ENCODE measurements around the gene AGAP2. TPM values are rescaled to one million over a fixed set of nuclear protein-coding genes. Genes with fewer than 3 reads are reported as not detected.
"Not testable (repeated sequence)": the region's sequence is repeated elsewhere in the genome, so short reads cannot be mapped to it uniquely, and the experiment has no call there.

Gene AGAP2
- total and polyA plus RNA-seq, 9 donors: 3.2 to 13.1 (median 10.7) TPM

DNA sequence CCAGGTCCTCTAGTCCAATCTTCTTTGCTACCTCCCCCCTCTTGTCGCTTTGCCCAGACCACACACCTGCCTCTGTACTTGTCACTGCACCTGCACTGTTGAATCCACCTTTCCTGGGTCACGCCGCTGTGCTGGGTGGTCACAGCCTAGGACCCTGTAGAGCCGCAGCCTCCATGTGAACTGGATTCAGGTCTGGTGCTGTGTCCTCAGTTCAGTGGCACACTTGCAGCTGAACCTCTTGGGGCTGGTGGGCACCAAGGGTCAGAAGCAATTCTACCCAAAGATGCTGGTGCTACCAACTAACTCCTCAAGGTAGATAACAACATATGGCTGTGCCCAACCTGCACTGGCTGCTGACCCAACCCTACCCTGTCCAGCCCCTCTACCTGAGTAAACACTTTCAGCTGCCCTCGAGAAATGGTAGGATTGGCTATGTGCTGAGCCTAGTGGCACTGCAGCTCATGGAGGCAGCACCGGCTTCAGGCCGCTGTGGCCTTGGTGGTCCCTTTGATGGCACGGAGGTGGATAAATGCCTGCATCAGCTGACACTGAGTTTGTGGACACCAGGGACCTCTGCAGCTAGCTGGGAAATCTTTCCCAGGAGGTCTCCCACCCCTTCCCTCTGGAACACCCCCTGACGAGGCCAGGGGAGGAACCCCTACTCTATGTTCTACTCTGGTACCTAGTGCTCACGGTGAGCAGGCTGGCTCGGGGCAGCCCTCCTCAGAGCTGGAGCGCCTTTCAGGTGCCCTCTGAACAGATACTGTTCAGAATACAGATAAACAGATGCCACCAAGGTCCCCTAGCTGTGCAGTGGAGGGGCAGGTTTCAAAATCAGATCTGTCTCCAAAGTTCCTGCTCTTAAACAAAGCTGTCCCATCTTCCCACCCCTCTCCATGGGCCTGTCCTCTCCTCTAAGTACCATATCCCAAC lies 14.3 kb downstream of the AGAP2 start:
- peaks cover 20% of the 10 kb centered on the region for H3K4me1 ChIP-seq (ENCODE audit: control insufficient read depth, insufficient read depth, low read length)
- no peak overlapping the region for H3K27ac ChIP-seq (ENCODE audit: low read length)
- H3K27me3 ChIP-seq (ENCODE audit: control insufficient read depth, insufficient read depth, low read length): peaks cover 21% of the 10 kb centered on the region
- H3K36me3 ChIP-seq (ENCODE audit: control insufficient read depth, insufficient read depth, low read length): peaks cover 30% of the 10 kb centered on the region
- no peak for DNase-seq
- WGBS (ENCODE audit: insufficient coverage): 77% methylated on average over 10 of the region's 12 CpGs
- no peak overlapping the region for H3K4me3 ChIP-seq (ENCODE audit: low read length)
- H3K9me3 ChIP-seq (replicated peaks; ENCODE audit: control insufficient read depth, low read depth, low read length): no peaks in the 10 kb centered on the region

DNA sequence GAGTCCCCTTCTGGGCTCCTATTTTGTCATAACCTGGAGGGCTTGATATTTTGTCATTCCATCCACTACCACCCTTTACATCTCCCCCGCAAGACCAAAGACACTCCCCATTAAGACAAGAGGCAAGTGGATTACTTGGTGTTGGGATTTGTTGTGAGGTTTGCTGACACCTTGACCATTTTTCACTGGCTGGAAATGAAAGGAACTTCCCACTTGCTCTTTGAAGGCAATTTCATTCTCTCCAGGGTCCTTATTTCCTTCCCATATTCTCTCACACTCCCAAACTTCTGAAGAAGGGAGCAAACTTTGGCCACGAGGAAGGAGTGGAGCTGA lies 14.9 kb downstream of the AGAP2 start:
- WGBS (ENCODE audit: insufficient coverage): no CpG with 5 or more reads among the region's 2 CpGs

DNA sequence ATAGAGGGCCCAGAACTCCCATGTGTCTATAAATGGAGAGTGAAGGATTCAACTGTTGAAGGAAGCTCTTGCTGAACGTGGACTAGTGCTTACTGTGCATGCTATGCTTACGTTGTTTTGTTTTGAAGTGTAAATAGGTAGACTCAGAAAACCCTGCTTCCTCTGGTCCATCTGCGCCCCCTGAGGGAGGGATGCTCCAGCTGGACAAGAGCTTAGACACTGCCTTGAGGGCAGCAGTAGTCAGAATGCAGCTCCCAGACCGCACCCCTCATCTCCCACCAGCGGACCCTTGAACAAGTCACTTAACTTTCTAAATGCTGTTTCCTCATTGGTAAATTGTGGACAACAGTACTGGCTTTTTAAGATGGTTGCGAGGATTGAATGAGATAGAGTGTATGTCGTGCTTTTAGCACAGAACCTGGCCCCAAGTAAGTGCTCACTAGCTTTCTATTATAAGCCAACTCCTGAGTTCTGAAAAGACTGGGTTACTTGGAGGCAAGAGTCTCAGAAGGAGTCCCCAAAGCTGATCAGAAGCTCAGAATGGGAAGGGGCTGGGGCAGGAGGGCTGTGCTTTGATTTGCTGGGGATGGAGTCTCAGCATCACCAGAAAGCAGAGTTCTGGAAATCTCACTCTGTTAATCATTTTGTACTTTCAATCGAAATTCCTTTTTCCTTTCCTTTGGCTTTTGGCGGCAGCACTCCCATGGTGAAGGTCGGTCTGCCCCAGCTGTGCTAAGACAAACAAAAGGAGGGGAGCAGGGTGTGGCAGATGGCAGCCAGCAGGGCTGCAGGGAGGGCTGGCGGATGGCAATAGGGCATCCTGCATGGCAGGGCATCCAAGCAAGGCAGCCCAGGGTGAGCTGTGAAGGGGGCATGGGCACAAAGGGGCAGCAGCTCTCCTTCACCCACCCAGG lies 15.6 kb downstream of the AGAP2 start:
- Histone ChIP-seq H3K9me3 (replicated peaks; ENCODE audit: control insufficient read depth, low read depth, low read length) (no peaks in the 10 kb centered on the region), H3K27me3 (ENCODE audit: control insufficient read depth, insufficient read depth, low read length) (peaks cover 17% of the 10 kb centered on the region), H3K4me3 (ENCODE audit: low read length) (no peak overlapping the region), H3K27ac (ENCODE audit: low read length) (no peak overlapping the region), H3K4me1 (ENCODE audit: control insufficient read depth, insufficient read depth, low read length) (peaks cover 20% of the 10 kb centered on the region), H3K36me3 (ENCODE audit: control insufficient read depth, insufficient read depth, low read length) (peaks cover 42% of the 10 kb centered on the region)
- WGBS (ENCODE audit: insufficient coverage): 30% methylated on average over 5 of the region's 11 CpGs
- DNase-seq: no peak

More for the DNA sequence above, 14.9 kb downstream of the AGAP2 start:
- Histone ChIP-seq H3K27me3 (ENCODE audit: control insufficient read depth, insufficient read depth, low read length) (peaks cover 21% of the 10 kb centered on the region), H3K4me3 (ENCODE audit: low read length) (no peak overlapping the region), H3K36me3 (ENCODE audit: control insufficient read depth, insufficient read depth, low read length) (peaks cover 35% of the 10 kb centered on the region), H3K27ac (ENCODE audit: low read length) (no peak overlapping the region), H3K4me1 (ENCODE audit: control insufficient read depth, insufficient read depth, low read length) (peaks cover 20% of the 10 kb centered on the region), H3K9me3 (replicated peaks; ENCODE audit: control insufficient read depth, low read depth, low read length) (no peaks in the 10 kb centered on the region)
- DNase-seq: no peak

DNA sequence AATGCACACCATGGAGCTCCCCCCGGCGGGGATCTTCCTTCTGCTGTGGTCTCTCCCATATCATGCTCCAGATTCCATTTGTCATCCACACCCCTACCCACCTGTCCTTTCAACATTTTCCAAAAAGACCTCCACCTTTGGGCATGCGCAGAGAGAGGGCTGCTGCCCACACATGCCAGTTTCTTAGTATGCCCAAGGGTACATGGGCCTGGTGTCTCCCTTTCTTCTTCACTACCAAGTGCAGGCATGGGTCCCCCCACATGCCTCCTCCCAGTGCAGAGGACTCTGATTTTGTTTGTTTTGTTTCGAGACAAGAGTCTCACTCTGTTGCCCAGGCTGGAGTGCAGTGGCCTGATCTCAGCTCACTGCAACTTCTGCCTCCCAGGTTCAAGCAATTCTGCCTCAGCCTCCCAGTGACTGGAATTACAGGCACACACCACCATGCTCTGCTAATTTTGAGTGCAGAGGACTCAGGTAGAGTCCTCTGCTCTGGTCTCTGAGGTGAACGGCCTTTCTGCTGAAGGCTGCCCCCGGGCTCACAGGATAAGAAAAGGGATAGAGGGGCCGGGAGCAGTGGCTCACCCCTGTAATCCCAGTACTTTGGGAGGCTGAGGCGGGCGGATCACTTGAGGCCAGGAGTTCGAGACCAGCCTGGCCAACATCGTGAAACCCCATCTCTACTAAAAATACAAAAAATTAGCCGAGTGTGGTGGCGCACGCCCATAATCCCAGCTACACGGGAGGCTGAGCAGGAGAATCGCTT lies 16.5 kb downstream of the AGAP2 start:
- DNase-seq; H3K4me3 ChIP-seq (ENCODE audit: low read length); H3K27me3 ChIP-seq (ENCODE audit: control insufficient read depth, insufficient read depth, low read length); H3K27ac ChIP-seq (ENCODE audit: low read length); H3K9me3 ChIP-seq (replicated peaks; ENCODE audit: control insufficient read depth, low read depth, low read length): not testable (repeated sequence)
- WGBS (ENCODE audit: insufficient coverage): 92% methylated on average over 12 of the region's 16 CpGs
- Histone ChIP-seq H3K4me1 (ENCODE audit: control insufficient read depth, insufficient read depth, low read length) (peaks cover 12% of the 10 kb centered on the region), H3K36me3 (ENCODE audit: control insufficient read depth, insufficient read depth, low read length) (peaks cover 50% of the 10 kb centered on the region)

DNA sequence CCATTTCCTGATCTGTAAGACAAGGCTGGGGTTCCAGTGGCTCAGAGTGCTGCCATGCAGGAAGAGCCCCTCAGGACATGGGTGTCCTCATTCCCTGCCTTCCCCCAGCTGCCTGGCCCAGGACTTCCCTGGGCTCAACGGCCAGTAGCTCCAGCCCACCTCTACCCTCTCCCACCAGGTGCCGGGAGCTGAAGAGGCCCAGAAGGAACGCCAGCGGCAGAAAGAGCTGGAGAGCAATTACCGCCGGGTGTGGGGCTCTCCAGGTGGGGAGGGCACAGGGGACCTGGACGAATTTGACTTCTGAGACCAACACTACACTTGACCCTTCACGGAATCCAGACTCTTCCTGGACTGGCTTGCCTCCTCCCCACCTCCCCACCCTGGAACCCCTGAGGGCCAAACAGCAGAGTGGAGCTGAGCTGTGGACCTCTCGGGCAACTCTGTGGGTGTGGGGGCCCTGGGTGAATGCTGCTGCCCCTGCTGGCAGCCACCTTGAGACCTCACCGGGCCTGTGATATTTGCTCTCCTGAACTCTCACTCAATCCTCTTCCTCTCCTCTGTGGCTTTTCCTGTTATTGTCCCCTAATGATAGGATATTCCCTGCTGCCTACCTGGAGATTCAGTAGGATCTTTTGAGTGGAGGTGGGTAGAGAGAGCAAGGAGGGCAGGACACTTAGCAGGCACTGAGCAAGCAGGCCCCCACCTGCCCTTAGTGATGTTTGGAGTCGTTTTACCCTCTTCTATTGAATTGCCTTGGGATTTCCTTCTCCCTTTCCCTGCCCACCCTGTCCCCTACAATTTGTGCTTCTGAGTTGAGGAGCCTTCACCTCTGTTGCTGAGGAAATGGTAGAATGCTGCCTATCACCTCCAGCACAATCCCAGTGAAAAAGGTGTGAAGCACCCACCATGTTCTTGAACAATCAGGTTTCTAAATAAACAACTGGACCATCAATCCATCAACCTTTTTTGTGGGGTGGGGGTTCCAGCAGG lies 17.6 kb downstream of the AGAP2 start:
- Histone ChIP-seq H3K27ac (ENCODE audit: low read length) (no peak overlapping the region), H3K27me3 (ENCODE audit: control insufficient read depth, insufficient read depth, low read length) (peaks cover 5% of the 10 kb centered on the region), H3K4me3 (ENCODE audit: low read length) (no peak overlapping the region), H3K4me1 (ENCODE audit: control insufficient read depth, insufficient read depth, low read length) (peaks cover 3% of the 10 kb centered on the region), H3K36me3 (ENCODE audit: control insufficient read depth, insufficient read depth, low read length) (peaks cover 61% of the 10 kb centered on the region), H3K9me3 (replicated peaks; ENCODE audit: control insufficient read depth, low read depth, low read length) (no peaks in the 10 kb centered on the region)
- DNase-seq: no peak
- WGBS (ENCODE audit: insufficient coverage): 86% methylated on average over 6 of the region's 11 CpGs

DNA sequence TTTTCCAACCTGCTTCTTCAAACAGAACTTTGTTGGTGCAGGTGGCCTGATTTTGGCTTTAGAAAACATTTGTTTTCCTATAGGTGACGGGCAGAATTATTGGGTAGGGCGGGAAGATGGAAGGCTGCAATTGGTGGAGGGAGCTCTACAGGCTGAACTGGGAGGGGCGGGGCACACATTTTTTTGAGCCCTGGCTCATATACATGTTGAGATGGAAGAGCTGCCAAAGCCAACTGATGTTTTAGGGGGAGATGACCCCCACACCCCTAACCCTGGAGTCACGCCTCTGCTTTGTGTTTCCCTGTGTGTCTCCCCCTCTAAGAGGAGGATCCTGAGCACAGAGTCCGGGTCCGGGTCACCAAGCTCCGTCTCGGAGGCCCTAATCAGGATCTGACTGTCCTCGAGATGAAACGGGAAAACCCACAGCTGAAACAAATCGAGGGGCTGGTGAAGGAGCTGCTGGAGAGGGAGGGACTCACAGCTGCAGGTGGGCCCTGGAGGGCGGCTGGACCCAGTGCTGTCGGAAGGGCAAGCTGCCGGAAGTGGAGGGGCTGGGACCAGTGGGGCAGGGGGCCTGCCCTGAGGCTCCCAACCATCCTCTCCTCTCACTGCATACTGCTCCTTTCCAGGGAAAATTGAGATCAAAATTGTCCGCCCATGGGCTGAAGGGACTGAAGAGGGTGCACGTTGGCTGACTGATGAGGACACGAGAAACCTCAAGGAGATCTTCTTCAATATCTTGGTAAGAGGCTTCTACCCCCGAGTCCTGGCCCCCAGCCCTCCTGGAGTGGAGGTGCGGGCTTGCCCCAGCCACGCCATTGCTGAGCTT lies 18.6 kb downstream of the AGAP2 start:
- no peak for DNase-seq
- Histone ChIP-seq H3K4me3 (ENCODE audit: low read length) (no peak overlapping the region), H3K36me3 (ENCODE audit: control insufficient read depth, insufficient read depth, low read length) (peaks cover 67% of the 10 kb centered on the region), H3K27ac (ENCODE audit: low read length) (no peak overlapping the region), H3K4me1 (ENCODE audit: control insufficient read depth, insufficient read depth, low read length) (no peaks in the 10 kb centered on the region), H3K9me3 (replicated peaks; ENCODE audit: control insufficient read depth, low read depth, low read length) (no peaks in the 10 kb centered on the region), H3K27me3 (ENCODE audit: control insufficient read depth, insufficient read depth, low read length) (no peaks in the 10 kb centered on the region)
- 98% methylated on average over 12 of the region's 20 CpGs for WGBS (ENCODE audit: insufficient coverage)

DNA sequence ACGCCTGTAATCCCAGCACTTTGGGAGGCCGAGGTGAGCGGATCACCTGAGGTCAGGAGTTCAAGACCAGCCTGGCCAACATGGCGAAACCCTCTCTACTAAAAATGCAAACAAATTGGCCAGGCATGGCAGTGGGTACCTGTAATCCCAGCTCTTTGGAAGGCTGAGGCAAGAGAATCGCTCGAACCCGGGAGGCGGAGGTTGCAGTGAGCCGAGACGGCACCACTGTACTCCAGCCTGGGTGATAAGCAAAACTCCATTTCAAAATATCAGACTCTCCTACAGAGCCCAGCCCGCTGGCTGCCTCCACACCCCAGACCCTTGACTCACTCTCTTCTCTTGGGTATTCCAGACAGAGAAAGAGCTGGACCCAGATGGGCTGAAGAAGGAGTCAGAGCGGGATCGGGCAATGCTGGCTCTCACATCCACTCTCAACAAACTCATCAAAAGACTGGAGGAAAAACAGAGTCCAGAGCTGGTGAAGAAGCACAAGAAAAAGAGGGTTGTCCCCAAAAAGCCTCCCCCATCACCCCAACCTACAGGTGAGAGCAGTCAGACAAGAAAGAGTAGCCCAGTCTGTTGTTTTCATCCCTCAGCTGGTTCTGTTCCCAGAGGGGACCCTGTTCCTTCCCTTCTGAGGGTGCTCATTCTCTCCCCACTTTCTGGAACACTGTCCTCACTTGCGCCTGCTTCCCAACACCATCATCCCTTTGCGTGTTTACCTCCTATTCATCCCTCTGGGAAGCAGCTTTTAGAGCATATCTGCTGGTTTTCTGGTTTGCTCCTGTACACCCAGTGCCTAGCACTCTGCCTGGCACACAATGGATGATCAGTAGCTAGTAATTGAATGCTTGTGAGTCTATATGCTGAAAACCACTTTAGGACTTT lies 19.7 kb downstream of the AGAP2 start:
- Histone ChIP-seq H3K9me3 (replicated peaks; ENCODE audit: control insufficient read depth, low read depth, low read length) (no peaks in the 10 kb centered on the region), H3K36me3 (ENCODE audit: control insufficient read depth, insufficient read depth, low read length) (peaks cover 72% of the 10 kb centered on the region), H3K27ac (ENCODE audit: low read length) (no peak overlapping the region), H3K4me1 (ENCODE audit: control insufficient read depth, insufficient read depth, low read length) (no peaks in the 10 kb centered on the region), H3K27me3 (ENCODE audit: control insufficient read depth, insufficient read depth, low read length) (no peaks in the 10 kb centered on the region), H3K4me3 (ENCODE audit: low read length) (no peak overlapping the region)
- no peak for DNase-seq
- WGBS (ENCODE audit: insufficient coverage): 94% methylated on average over 11 of the region's 15 CpGs
